T-helper 2 cell treated with Interferon-gamma antibody and Interleukin-4, amounts not matched to agents 5 μg/mL and 100 μg/mL, for 36 hours (primary cell): ENCODE data around the gene BCAR3.

Experiments
- DNase-seq: peaks from one replicate; pipeline ENCODE4 v3.0.0; 2021; ENCODE audit warnings: low spot score
- H3K27ac Mint-ChIP-seq: one replicate; pipeline ENCODE4 v1.8.0; 2021; ENCODE audit warnings: mild to moderate bottlenecking, mixed read lengths
- H3K27me3 Mint-ChIP-seq: one replicate; pipeline ENCODE4 v1.8.0; 2021; ENCODE audit warnings: low read depth, mixed read lengths
- H3K36me3 Mint-ChIP-seq: one replicate; pipeline ENCODE4 v1.8.0; 2021; ENCODE audit warnings: low read depth, mixed read lengths
- H3K4me1 Mint-ChIP-seq: one replicate; pipeline ENCODE4 v1.8.0; 2021; ENCODE audit warnings: low read depth, mixed read lengths
- H3K4me3 Mint-ChIP-seq: one replicate; pipeline ENCODE4 v1.8.0; 2022; ENCODE audit warnings: mild to moderate bottlenecking, moderate library complexity, mixed read lengths
- H3K9me3 Mint-ChIP-seq: one replicate; pipeline ENCODE4 v1.8.0; 2021; ENCODE audit warnings: mixed read lengths

Gene BCAR3

GRCh38 chr1:93681101-93681988 lies at the start of gene BCAR3:
Gene BCAR3 (minus strand): TSS chr1:93681837. CDS start chr1:93674930, 6,907 bp downstream.
- Mint-ChIP-seq H3K4me3 (peak within 1 kb of the TSS; percentile 92), H3K27me3 (peaks cover 31% of the 10 kb centered on the region), H3K9me3 (no peaks in the 10 kb centered on the region), H3K27ac (peak within 1 kb of the TSS; percentile 77), H3K36me3 (peaks cover 16% of the 10 kb centered on the region), H3K4me1 (peaks cover 33% of the 10 kb centered on the region)
- peak; percentile 62 for DNase-seq

GRCh38 chr1:93730621-93731020 lies 49.0 kb upstream of the BCAR3 start:
- Mint-ChIP-seq H3K27me3 (peaks cover 2% of the 10 kb centered on the region), H3K27ac (no peak overlapping the region), H3K9me3 (no peaks in the 10 kb centered on the region), H3K4me3 (no peak overlapping the region), H3K4me1 (peaks cover 4% of the 10 kb centered on the region), H3K36me3 (no peaks in the 10 kb centered on the region)
- no peak for DNase-seq

- Mint-ChIP-seq H3K4me3 (no peak overlapping the region), H3K27me3 (peaks cover 2% of the 10 kb centered on the region), H3K9me3 (no peaks in the 10 kb centered on the region), H3K4me1 (peaks cover 4% of the 10 kb centered on the region), H3K36me3 (no peaks in the 10 kb centered on the region), H3K27ac (no peak overlapping the region)
- DNase-seq = no peak
Measured at GRCh38 chr1:93729906-93730305, 48.3 kb upstream of the BCAR3 start.

GRCh38 chr1:93729502-93729901 lies 47.9 kb upstream of the BCAR3 start:
- no peak for DNase-seq
- peaks cover 4% of the 10 kb centered on the region for H3K4me1 Mint-ChIP-seq
- H3K27ac Mint-ChIP-seq = no peak overlapping the region

DNA sequence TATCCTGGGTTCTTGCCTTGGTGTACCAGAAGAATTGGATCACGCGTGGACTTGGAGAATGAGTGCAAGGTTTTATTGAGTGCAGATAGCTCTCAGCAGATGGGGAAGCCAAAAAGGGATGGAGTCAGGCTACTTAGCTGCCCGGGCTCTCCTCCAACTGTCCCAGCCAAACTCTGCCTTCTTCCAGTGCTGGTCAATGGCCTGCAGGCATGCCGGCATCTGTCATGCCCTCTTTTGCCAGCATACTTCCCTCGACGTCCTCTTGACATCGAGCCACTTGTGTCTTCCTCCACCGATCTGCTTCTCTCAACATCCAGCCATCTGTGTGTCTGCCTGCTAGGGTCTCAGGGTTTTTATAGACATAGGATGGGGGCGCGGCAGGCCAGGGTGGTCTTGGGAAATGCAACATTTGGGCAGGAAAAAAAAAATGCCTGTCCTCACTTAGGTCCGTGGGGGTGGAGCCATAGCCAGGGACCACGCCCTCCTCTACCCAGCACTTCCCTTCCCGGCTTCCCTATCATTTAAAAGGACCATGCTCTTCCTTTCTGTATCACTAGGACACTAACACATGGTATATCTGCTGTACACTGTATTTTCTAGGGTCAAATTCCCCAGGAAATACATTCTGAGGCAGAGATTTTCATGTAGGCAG lies 47.0 kb upstream of the BCAR3 start:
- no peak overlapping the region for H3K4me3 Mint-ChIP-seq
- DNase-seq = no peak
- H3K27ac Mint-ChIP-seq = no peak overlapping the region
- H3K27me3 Mint-ChIP-seq = no peaks in the 10 kb centered on the region
- peaks cover 4% of the 10 kb centered on the region for H3K4me1 Mint-ChIP-seq
- no peaks in the 10 kb centered on the region for H3K9me3 Mint-ChIP-seq
- H3K36me3 Mint-ChIP-seq = no peaks in the 10 kb centered on the region

More at GRCh38 chr1:93729502-93729901, 47.9 kb upstream of the BCAR3 start:
- Mint-ChIP-seq H3K4me3 (no peak overlapping the region), H3K36me3 (no peaks in the 10 kb centered on the region), H3K27me3 (peaks cover 2% of the 10 kb centered on the region), H3K9me3 (no peaks in the 10 kb centered on the region)

DNA sequence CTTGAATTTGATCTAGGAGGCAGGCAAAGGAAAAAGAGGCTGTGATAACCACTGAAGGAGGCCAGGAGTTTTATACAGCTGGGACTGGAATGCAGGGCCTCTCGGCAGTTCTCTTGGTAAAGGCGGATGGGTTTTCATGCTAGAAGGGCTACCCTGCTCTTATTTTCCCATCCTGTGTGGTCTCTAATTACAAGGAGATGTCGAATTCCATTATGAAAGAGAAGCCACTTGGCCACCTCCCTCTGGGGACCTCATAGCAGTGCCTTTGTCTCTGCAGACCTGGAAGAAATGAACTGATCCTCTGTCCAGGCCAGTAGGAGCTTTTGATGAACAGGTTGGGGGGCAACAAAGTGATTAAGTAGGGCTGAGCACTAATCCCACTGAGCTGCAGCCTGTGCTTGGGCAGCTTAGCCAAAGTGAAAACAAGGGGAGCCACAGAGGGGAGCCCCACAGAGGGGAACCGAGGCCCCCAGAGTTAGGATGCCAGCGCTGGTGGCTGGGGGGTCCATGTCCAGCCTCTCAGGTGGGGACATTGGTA lies 42.2 kb upstream of the BCAR3 start:
- no peak for DNase-seq
- no peaks in the 10 kb centered on the region for H3K36me3 Mint-ChIP-seq

GRCh38 chr1:93723110-93723509 lies 41.5 kb upstream of the BCAR3 start:
- Mint-ChIP-seq H3K9me3 (peaks cover 3% of the 10 kb centered on the region), H3K4me3 (no peak overlapping the region), H3K4me1 (peaks cover 4% of the 10 kb centered on the region), H3K36me3 (peaks cover 2% of the 10 kb centered on the region), H3K27ac (no peak overlapping the region), H3K27me3 (no peaks in the 10 kb centered on the region)
- DNase-seq = no peak

More for the DNA sequence above, 42.2 kb upstream of the BCAR3 start:
- no peak overlapping the region for H3K27ac Mint-ChIP-seq
- no peaks in the 10 kb centered on the region for H3K9me3 Mint-ChIP-seq
- no peak overlapping the region for H3K4me3 Mint-ChIP-seq
- no peaks in the 10 kb centered on the region for H3K27me3 Mint-ChIP-seq
- peaks cover 2% of the 10 kb centered on the region for H3K4me1 Mint-ChIP-seq

DNA sequence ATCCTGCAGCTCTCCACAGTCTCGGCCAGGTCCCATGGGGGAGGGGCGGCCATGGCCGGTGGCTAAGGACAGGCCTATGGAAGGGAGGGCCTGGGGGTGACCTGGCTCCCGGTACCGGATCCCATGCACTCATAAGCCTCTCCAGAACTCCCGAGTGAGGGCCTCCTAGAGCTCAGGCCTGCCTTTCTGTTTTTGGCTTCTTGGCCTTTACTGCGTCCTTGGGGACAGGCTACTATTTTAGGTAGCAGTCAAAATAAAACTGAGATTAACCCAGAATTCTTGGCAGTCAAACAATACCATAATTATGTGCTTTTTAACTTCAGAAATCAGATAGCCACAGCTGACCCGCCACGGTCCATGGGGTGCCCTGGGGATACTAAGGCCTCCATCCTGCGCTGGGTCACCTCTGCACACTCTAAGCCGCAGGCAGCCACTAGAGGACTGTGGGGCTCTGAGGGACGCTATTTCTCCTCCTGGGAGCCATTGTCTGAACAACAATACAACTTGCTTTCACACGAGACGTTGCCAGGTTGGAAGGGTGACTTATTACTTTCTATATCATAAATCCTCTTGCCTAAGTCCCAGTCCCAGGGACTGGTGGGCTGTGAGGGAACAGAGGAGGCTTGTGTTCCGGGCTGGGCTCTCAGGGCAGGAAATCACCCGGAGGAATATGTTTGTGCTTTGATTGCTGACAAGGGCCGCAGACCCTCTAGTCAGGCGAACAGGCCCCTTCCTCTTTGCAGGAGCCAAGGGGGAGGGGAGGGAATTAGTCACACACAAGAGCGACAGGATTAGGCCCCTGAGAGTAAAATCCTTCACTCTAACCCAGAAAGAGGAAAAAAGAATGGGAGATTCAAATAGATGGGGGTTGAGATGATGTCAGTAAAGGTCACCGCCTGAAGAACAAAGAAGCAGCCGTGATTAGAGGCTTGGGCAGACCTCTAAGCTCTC lies 40.7 kb upstream of the BCAR3 start:
- Mint-ChIP-seq H3K27me3 (no peaks in the 10 kb centered on the region), H3K9me3 (peaks cover 9% of the 10 kb centered on the region), H3K36me3 (peaks cover 6% of the 10 kb centered on the region), H3K4me1 (peaks cover 7% of the 10 kb centered on the region), H3K27ac (no peak overlapping the region), H3K4me3 (no peak overlapping the region)
- DNase-seq = no peak

- H3K27me3 Mint-ChIP-seq = peaks cover 3% of the 10 kb centered on the region
- H3K27ac Mint-ChIP-seq = no peak overlapping the region
- peaks cover 17% of the 10 kb centered on the region for H3K4me1 Mint-ChIP-seq
- H3K4me3 Mint-ChIP-seq = no peak overlapping the region
- no peak for DNase-seq
- H3K36me3 Mint-ChIP-seq = peaks cover 12% of the 10 kb centered on the region
- peaks cover 18% of the 10 kb centered on the region for H3K9me3 Mint-ChIP-seq
Measured at GRCh38 chr1:93720956-93721626, 39.5 kb upstream of the BCAR3 start.

- peaks cover 18% of the 10 kb centered on the region for H3K9me3 Mint-ChIP-seq
- H3K27me3 Mint-ChIP-seq = peaks cover 3% of the 10 kb centered on the region
- peaks cover 46% of the 10 kb centered on the region for H3K4me1 Mint-ChIP-seq
- no peak for DNase-seq
- no peak overlapping the region for H3K27ac Mint-ChIP-seq
- H3K4me3 Mint-ChIP-seq = no peak overlapping the region
- peaks cover 12% of the 10 kb centered on the region for H3K36me3 Mint-ChIP-seq
Measured at GRCh38 chr1:93717640-93718039, 36.0 kb upstream of the BCAR3 start.

- Mint-ChIP-seq H3K36me3 (peaks cover 12% of the 10 kb centered on the region), H3K9me3 (peaks cover 18% of the 10 kb centered on the region), H3K27ac (peak overlapping the region; percentile 87), H3K4me3 (peak overlapping the region; percentile 69), H3K4me1 (peaks cover 52% of the 10 kb centered on the region), H3K27me3 (peaks cover 3% of the 10 kb centered on the region)
- peak; percentile 77 for DNase-seq
Measured at GRCh38 chr1:93716941-93717368, 35.3 kb upstream of the BCAR3 start.

DNA sequence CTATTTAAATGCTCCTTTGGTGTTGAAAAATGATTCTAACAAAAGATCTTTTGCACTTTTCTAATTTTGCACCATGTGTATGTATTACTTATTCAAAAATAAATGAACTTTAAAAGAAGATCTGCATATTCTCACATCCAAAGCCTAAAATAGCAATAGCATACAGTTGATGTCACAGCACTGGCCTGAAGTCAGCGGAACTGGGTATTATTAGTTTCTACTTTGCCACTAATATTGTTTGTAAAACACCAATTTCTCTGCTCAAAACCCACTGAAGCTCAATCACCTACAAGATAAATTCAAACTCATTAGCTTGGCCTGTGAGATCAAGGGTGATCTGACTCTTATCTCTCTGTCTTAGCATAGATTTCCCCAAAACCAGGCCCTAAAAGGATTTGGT lies 34.5 kb upstream of the BCAR3 start:
- H3K36me3 Mint-ChIP-seq = peaks cover 12% of the 10 kb centered on the region
- peaks cover 60% of the 10 kb centered on the region for H3K4me1 Mint-ChIP-seq
- H3K4me3 Mint-ChIP-seq = peak overlapping the region; percentile 69
- peaks cover 18% of the 10 kb centered on the region for H3K9me3 Mint-ChIP-seq
- DNase-seq = no peak
- H3K27me3 Mint-ChIP-seq = peaks cover 3% of the 10 kb centered on the region
- peak overlapping the region; percentile 87 for H3K27ac Mint-ChIP-seq
